Stimulated activated CD4-positive, alpha-beta T cell treated with anti-CD3 and anti-CD28 coated beads, Interleukin-15, amount 100 ng/mL, for 24 hours (primary cell): ENCODE data around the gene RYR2.

ENCODE experiments used
- DNase-seq: peaks from one replicate; pipeline ENCODE4 v3.0.0-alpha.2; 2020

The RYR2 gene

DNA sequence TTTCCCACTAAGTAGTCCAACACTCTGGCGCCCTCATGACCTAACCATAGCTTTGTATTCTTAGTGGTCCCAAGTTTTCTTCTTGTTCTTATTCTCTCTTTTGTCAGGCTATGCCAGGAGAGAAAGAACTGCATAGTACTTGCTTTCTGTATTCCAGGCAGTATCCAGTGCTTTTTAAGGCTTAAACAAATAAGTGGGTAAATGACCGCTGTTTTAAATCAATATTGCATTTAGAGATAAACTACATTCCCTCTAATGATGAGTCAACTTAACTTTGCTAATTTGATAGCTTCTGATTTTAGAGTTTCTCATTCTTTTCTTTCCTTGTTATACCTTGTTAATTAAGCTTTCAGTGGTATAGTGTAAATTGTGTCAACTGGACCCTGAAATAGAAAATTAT, 709.1 kb downstream of the RYR2 start:
- DNase-seq, result no peak

DNA sequence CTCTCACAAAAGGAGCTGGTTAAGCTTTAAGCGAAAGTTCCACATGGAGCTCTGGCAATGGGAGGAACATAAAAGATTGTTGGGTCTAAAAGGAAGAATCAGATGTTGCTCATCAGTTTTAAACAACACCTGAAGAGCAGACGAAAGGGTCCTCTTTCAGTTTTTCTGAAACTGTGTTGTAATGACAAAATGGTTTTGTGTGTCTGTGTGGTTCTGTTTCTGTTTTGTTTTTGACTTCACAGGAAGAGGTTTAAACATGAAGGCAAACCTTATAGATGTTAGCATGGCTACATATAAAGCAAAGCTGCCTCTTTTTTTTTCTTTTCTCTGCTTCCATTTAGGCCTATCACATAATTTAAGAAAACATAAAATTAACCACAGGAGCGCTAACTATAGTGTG, 712.6 kb downstream of the RYR2 start:
- DNase-seq, result no peak

DNA sequence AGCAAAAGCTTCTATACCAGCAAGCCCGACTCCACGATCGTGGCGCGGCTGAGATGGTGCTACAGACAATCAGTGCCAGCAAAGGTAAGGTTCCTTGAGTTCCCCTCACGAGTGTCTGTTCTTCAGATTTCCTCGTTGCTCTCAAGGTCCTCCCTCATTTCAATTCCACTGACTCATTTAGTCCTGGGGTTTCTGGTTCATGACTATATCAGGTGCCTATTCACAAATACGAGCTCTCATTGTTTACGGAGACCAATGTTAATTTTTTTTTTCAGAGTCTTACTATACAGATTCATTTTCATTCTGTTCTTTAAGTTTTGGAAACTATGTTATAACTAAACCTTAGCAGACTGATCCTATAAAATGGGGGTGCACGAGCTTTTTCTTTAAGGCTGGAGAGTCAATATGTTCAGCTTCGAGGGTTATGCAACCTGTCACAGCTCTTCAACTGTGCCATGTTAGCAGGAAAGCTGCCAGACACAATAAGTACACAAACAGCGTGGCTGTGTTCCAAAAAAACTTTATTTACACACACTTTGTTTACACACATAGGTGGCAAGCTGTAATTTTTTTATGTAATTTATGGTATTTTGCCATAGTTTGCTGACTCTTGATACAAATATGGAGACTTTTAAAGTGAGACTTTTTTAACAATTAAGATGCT, 714.5 kb downstream of the RYR2 start:
- no peak for DNase-seq

DNA sequence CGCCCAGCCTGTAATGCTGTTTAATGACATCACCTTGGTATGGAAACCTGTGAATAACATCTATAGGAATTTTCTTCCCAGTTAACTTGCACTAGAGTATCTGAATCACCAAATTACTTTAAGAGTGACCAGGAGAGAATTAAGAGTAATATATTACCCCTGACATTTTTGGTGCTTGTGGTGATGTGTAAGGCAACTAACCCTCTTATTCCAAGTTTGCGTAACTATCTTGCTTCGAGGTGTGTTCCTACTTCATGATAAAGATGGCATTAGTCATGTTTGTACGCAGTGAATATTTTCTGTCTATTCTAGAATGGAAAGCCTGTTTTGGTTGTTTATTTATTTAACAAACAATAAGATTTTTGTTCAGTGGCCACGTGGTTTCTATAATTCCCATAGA, 717.4 kb downstream of the RYR2 start:
- DNase-seq, result no peak

DNA sequence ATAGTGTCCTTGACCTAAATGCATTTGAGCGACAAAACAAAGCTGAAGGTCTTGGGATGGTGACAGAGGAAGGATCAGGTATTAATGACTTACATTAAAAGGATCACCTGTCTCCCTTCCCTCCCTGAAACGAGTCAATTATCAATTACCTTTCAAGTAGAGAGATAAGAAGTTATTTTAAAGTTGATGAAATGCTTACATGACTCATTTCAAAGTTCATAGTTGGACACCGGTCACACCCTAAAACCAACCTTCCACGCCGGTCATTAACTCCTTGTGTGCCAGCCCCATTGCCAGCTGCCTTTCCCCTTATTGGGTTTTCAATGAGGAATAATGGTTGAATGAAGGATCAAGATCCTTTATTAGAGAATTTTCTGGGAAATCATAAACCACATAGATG, 719.0 kb downstream of the RYR2 start:
- DNase-seq, result no peak

DNA sequence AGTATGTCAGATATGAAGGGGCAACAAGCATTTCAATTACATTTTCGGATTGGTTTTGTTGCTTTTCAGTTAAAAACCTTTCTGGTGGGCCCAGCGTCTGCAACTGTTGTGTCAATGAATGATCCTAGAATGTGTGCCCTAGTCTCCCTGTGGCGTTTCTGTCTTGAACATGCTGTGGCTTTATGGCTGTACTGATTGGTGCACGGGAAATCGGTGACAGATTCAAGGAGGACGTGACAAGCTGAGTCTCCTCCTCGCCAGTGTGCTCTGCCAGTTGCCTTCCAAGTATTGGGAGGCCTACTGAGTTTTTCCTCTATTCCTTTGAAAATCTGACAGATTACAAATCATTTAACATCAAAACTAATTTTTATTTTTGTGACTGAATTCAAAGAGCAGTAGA, 721.2 kb downstream of the RYR2 start:
- DNase-seq, result no peak

DNA sequence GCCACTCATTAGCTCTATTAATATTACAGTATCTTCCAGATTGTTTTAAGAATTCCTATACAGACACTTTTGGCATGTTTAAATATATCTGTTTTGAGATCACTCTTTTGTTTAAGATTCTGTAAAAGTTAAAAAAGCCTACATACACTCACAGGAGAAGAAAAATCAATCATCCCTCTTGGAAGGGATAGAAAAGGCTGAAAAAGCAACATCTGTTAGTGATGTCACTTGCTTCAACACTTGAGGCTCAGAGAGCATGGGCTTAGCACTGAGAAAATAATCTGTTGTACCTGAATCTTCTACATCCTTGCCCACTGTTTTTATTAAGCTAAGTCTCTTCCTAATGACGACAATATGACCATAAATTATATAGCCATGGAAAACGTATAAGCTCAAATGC, 721.8 kb downstream of the RYR2 start:
- no peak for DNase-seq

DNA sequence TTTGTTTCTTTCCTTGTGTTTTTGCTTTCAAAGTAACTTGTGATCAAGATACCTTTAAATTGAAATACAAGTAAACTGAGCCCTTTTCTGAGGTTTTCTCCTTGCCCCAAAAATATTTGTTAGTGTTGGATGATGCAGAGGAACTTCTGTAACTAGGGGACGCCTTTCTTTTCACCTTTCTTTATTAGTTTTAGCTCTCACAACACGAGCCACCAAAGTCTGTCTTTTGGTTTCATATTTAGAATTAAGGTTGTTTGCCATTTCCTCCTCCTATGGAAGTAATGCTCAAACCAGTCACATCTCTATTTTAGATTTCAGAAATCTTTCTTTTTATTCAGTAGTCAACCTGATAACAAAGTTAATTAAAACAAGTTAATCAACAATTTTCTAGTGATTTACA, 727.9 kb downstream of the RYR2 start:
- DNase-seq, result no peak

DNA sequence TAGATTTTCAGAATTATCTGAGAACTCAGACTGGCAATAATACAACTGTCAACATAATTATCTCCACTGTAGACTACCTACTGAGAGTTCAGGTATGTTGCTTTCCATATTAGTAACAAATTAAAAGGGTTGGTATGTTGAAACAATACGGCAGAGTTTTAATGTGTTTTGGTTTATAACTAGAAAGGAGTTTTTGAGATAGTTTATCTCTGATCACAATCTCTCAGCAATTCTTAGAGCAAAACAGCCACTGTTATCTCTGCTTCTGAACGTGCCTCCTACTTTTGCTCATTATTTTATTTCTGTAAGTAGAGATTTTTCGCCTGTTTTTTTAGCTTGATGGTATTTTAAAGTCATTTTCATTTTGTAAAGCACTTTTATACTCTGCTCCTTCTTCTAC, 730.0 kb downstream of the RYR2 start:
- no peak for DNase-seq

DNA sequence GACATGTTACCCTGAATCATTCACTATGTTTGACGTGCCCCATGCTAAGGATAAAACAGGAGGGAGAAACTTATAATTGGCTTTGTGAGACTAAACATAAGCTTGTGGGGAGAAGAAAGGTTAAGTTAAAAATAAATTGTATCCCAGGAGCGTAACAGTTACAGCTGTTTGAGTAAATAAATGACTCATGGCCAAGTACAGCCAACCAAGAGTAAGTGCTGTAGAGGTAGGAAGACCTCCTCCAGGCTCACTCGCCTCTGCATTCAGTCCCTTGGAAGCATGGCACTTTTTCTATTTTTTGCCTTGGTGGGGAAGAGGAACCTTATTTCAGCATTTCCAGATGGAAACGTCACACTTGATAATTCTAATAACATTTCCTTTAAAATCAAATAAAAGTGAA, 732.3 kb downstream of the RYR2 start:
- no peak for DNase-seq

DNA sequence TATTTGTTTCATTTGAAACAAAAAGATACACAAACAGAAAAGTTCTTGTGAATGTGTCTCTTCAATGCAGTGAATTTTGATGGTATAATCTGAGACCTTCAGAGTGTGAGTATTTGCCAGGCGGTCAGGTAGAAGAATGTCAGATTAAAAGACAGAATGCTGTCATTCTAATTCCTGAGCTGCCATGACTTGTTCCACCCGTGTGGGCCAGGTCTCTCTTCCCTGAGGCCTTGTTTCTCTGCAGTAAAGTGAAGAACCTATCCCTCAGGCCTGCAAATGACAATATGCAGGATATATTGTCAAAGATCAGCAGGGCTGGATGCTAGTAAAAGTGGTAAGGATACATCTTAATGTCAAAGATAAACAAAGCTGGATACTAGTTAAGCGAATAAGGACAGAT, 737.4 kb downstream of the RYR2 start:
- DNase-seq, result no peak

DNA sequence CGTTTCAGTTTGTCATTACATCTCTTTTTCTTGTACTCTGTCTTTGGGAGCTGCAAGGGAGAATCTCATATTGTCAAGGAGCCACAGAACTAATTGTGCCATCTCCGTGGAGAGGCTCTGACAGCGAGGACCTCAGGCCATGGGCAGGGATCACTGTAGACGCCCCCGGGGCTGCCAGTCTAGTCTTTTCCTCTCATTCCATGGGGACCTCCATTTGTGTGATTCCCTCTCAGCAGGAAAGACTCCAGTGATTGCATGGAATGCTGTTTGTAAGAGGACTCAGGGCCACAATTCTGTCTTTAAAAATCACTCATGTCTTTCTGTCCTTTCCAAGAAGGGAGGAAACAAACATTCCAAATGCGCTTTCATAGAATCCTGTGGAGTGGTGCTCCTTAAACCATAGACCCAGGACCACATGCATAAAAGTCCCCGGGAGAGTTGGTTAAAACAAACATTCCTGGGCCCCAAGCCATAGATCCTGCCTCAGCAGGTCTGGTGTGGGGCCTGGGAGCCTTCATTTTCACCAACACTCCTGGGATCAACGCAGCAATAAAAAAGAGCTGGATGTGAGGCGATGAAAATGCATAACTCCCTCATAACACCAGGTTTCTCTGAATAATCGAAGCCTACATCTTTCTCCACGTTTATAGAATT, 744.2 kb downstream of the RYR2 start:
- DNase-seq, result no peak

DNA sequence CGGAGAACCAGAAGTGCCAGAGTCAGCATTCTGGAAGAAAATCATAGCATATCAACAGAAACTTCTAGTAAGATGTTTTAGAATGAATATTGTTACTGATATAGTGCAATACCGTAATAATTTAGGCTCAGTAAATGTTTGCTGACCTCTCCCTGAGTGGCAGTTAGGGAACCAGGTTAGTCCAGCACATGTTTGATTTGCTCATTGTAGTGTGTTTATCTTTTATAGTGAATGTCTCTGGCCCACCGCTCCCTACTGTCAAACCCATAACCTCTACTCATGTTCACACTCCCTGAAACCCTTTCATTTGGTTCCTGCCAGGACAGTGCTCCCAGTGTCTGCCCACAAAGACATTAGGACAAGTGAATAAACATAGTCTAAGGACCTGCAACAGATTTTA, 746.1 kb downstream of the RYR2 start:
- no peak for DNase-seq

DNA sequence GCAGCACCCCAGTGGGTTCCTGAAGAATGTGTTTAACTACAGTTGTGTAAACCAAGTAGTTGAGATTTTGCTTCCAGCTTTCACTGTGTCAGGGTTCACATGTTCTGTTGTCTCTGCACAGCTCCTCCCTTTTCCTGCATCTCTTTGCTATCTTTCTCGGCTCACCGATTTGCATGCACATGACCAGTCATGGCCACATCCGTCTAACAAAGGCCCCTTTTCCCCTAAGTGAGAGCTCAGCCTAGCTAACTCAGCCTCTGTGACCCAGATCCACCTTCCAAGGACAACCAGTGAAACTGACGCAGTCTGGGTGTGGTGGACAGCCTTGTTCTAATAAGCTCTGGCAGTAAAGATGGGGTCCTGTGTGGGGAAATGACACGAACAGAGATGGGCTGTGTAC, 747.6 kb downstream of the RYR2 start:
- DNase-seq, result no peak

DNA sequence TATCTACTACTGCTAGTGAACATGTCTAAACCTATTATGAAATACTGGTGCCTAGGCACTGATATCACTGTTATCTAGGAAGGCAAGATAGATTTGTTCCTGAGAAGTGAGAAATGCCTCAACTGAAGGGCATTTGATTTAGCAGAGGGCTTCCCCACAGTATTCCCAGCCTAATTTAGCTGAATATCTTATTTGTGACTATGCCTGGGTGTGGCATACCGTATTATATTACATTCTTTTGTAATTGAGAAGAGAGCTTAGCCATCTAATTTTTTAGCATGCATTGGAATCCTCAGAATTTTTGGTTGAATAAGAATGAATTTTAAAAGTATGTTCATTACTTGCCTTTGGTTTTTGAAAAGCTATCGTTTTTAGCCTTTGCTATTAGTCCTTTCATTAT, 749.6 kb downstream of the RYR2 start:
- DNase-seq, result no peak

DNA sequence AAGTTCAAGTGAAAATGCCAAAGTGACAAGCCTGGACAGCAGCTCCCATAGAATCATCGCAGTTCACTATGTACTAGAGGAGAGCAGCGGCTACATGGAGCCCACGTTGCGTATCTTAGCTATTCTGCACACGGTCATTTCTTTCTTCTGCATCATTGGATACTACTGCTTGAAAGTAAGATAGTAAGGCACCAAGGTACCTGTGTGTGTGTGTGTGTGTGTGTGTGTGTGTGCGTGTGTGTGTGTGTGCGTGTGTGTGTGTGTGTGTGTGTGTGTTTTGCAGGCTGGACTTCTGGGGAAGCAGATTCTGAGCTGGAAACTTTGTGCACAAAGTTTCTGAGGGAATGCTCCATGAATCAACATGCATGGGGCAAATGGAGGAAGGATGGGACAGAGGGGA, 750.2 kb downstream of the RYR2 start:
- no peak for DNase-seq

DNA sequence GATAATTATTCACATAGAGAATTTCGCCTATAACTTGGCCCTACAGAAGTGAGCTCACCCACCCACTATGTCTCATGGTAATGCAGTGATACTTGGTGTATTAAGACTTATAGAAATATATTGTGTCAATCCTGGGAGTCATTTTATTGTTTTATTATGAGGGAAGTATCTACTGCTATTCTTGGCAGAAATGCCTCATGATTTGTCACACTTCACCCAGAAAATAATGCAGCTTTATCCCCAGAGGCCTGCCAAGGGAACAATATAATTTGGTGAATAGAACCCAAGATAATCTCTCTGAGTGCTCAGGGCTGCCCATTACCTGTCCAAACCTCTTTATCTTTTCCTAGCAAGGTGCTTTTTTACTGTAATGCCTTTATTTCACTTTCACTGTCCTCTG, 750.7 kb downstream of the RYR2 start:
- DNase-seq, result no peak

DNA sequence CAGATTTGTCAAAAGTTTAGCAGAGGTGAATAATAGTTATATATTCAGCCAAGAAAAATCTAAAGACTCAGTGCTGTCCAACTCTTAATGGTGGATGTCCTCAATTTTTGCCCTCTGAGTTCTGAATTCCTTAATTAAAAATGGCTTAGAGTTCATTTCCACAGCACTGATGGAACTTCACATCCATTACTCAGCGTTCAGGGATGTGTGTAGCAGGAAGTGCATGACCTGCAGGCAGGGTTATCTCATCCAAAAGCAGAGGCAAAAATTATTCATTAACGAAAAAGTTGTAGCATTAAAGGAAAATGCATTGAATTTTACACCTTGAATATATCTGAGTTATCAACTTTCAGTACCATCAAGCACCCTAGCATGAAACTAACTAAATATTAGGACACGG, 752.1 kb downstream of the RYR2 start:
- DNase-seq, result no peak

DNA sequence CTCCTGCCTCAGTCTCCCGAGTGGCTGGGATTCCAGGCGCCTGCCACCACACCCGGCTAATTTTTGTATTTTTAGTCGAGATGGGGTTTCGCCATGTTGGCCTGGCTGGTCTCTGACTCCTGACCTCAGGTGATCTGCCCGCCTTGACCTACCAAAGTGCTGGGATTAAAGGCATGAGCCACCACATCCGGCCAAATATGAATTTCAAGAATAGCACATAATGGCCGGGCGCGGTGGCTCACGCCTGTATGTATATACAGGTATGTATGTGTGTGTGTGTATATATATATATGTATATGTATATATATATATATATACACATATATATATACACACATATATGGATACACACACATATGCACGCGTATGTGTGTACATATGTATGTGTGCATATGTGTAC, 753.6 kb downstream of the RYR2 start:
- DNase-seq, result no peak

DNA sequence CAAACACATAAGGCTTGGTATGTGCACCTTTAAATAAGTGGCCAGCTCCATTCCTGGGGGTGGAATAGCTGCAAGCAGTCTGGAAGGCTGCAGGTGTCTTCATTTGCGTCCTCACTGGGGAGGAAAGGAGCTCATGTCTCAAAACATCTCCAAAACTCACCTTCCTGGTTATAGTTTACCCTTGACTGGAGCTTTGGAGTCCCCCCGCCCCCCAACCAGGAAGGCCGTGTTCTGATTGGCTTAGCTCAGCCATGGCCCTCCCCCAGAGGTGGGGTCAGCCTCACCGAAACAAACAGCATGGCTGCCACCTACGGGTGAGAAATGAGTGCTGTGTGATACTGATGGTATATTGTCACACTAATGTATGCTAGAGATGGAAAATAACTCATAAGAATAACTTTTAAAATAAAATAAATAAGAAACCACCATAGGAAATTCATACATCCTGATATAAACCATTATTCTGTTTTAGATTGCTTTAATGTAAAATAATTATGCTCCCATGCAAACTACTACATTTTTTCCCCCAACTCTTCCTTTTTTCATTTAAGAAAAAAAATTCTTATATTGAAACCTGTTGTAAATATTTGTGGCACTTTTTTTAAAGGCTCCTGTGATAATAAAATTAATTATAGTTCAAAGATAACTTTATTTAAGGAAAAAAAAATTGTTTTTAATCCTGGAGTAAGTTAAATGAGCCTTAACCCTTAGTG, 757.9 kb downstream of the RYR2 start:
- DNase-seq, result peak; percentile 57

DNA sequence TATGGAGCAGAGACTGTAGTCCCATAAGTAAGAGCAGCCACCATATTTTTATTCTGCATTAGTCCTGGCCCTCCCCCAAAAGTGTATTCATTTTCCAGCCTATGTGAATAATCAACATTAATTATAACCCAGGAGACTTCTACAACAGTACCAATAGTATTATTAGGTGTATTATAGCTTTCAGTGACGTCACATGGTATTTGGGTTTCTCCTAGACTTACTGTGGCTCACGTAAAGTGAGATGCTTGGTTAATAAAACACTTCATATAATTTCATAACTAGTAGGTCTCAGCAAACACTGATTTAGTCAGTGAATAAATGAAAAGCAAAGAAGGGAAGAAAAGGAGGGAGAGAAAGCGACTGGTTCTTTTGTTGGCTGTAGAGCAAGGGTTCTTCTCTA, 762.5 kb downstream of the RYR2 start:
- no peak for DNase-seq

DNA sequence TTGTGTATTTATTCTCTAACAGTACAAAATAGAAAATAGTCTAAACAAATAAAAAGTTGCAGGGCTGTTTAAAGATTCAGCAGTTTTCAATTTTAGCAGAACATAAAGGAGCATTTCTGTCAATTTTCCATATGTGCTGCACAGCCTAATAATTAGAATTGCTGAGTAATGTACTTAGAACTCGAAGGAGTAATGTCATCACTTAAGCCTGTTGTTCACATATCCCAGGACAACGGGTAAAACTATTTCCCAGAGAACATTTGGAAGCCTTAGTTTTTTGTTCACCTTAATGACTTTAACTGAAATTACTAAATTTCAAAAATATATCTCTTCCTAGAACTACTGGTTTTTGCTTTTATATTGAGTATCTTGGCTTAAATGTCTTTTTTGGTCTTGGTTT, 767.1 kb downstream of the RYR2 start:
- DNase-seq, result no peak

DNA sequence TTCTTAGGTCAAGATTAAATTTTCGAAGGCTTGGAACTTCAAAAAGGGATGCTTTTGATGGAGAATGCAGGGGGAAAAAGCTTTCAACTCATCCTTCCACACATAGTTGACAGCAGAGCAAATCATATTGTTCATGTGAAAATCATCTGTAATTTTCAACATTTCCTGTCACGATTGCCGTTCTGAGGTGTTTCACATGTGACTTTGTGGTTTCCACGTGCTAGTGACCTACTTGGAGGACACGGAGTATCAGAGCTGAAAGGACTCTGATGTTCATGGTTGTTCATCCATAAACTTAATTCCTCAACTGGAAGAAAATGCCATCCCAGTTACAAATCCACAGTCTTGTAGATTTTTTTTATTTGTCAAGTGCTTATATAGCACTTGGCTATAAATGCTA, 769.6 kb downstream of the RYR2 start:
- no peak for DNase-seq

DNA sequence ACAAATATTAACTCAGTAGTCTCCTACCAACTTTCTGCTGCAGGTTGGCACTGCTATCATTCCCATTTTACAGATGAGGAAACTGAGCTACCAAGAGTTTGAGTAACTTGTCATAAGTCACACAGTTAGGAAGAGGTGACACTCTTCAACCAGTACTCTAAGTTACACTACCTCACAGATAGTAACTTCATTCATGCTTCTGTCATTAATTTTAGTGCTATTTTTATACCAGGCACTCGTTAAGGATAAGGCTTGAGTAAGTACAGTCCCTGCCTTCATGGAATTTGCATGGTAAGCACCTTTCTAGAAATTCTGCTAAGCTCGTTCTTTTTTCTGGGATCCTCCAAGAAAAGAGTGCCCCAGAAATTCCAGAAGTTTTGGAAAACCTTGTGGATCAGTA, 770.1 kb downstream of the RYR2 start:
- no peak for DNase-seq
